HEK293 (cell line): ENCODE measurements around the gene SRRM1.

ENCODE experiments used
- CTCF ChIP-seq: fragments of 450-650 bp; formaldehyde crosslinking; IDR thresholded peaks from 2 replicates; pipeline ENCODE4 v1.5.1; 2016; ENCODE audit warnings: missing biosample characterization, missing genetic modification characterization
- ZNF18 ChIP-seq: fragments of 450-650 bp; formaldehyde crosslinking; IDR thresholded peaks from 2 replicates; pipeline ENCODE4 v1.5.1; 2016; ENCODE audit warnings: missing biosample characterization, missing genetic modification characterization
- ZNF280D ChIP-seq: fragments of 450-650 bp; formaldehyde crosslinking; IDR thresholded peaks from 2 replicates; pipeline ENCODE4 v1.5.1; 2016; ENCODE audit warnings: missing biosample characterization, missing genetic modification characterization
- ZNF366 ChIP-seq: fragments of 450-650 bp; formaldehyde crosslinking; conservative IDR thresholded peaks from 2 replicates; pipeline ENCODE4 v1.5.1; 2016; ENCODE audit warnings: missing biosample characterization, missing genetic modification characterization
- TF ChIP-seq, protein P1 (sequence below): fragments of 450-650 bp; formaldehyde crosslinking; optimal IDR thresholded peaks from 2 replicates; pipeline ENCODE3; 2016; ENCODE audit warnings: missing biosample characterization, mild to moderate bottlenecking, missing genetic modification characterization
- TF ChIP-seq, protein P2 (sequence below): fragments of 450-650 bp; formaldehyde crosslinking; IDR thresholded peaks from 2 replicates; pipeline ENCODE4 v1.5.1; 2016; ENCODE audit warnings: missing biosample characterization, missing genetic modification characterization

GRCh38 chr1:24642481-24643362, at the start of gene SRRM1:
- TF ChIP-seq ZNF366 (tag by site-specific recombination) (no peak), CTCF (tag by site-specific recombination) (peak; percentile 58), ZNF18 (tag by site-specific recombination) (no peak), ZNF280D (no peak; the same call in 1 of the 2 replicates)
- TF ChIP-seq, protein P1, sequence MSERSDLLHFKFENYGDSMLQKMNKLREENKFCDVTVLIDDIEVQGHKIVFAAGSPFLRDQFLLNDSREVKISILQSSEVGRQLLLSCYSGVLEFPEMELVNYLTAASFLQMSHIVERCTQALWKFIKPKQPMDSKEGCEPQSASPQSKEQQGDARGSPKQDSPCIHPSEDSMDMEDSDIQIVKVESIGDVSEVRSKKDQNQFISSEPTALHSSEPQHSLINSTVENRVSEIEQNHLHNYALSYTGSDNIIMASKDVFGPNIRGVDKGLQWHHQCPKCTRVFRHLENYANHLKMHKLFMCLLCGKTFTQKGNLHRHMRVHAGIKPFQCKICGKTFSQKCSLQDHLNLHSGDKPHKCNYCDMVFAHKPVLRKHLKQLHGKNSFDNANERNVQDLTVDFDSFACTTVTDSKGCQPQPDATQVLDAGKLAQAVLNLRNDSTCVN, result peak; percentile 94
- TF ChIP-seq, protein P2, sequence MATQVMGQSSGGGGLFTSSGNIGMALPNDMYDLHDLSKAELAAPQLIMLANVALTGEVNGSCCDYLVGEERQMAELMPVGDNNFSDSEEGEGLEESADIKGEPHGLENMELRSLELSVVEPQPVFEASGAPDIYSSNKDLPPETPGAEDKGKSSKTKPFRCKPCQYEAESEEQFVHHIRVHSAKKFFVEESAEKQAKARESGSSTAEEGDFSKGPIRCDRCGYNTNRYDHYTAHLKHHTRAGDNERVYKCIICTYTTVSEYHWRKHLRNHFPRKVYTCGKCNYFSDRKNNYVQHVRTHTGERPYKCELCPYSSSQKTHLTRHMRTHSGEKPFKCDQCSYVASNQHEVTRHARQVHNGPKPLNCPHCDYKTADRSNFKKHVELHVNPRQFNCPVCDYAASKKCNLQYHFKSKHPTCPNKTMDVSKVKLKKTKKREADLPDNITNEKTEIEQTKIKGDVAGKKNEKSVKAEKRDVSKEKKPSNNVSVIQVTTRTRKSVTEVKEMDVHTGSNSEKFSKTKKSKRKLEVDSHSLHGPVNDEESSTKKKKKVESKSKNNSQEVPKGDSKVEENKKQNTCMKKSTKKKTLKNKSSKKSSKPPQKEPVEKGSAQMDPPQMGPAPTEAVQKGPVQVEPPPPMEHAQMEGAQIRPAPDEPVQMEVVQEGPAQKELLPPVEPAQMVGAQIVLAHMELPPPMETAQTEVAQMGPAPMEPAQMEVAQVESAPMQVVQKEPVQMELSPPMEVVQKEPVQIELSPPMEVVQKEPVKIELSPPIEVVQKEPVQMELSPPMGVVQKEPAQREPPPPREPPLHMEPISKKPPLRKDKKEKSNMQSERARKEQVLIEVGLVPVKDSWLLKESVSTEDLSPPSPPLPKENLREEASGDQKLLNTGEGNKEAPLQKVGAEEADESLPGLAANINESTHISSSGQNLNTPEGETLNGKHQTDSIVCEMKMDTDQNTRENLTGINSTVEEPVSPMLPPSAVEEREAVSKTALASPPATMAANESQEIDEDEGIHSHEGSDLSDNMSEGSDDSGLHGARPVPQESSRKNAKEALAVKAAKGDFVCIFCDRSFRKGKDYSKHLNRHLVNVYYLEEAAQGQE (tag by site-specific recombination), result no peak; the same call in 1 of the 2 replicates
